Stimulated activated CD4-positive, alpha-beta T cell treated with anti-CD3 and anti-CD28 coated beads, Interleukin-15, amount 100 ng/mL, for 1 hour (primary cell): ENCODE data around the gene TOM1L2.

ENCODE experiments used
- DNase-seq, 2 donors: peaks; one replicate each; pipeline ENCODE4 v3.0.0-alpha.2; 2020; ENCODE audit warnings: low read depth in 1 of 2, low spot score in 1 of 2

TOM1L2 gene

GRCh38 chr17:17900615-17901520 lies 71.3 kb downstream of the TOM1L2 start:
- DNase-seq: no peak

- DNase-seq: no peak
Measured at GRCh38 chr17:17899486-17899885, 72.7 kb downstream of the TOM1L2 start.

DNA sequence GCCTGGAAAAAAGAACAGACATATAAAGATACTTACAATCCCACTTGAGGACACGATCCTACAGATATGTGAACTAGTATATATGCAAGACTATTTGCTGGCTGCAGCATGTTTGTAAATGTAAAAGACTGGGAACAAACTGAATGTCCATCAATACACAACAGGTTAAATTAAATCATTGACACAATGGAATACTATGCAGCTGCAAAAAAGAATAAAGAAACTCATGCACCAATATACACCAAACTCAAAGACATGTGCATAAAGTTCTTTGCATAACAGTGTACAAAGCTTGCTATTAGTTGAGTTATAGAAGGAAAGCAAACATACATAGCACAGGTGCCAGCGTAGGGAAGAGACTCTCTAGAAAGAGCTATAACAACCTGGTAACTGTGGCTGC lies 73.5 kb downstream of the TOM1L2 start:
- no peak for DNase-seq

GRCh38 chr17:17897442-17897841 lies 74.8 kb downstream of the TOM1L2 start:
- no peak for DNase-seq

DNA sequence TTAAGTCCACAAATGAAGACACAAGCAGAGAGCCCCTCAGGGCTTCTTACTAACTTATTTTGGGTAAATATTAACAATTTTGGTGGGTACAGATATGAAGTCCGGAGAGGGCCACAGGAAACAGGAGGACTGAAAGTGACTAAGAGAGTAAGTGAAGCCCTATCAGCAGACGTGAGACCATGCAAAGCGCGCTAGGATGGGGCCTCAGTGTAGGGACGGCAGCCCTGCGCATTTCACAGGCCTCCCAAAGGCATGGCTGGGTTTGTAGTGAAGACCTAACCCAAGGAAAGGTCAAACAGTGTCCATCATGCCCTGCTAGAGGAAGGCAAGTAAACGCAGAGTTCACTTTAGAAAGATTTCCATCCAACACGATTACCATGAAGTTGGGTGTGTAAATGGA lies 75.5 kb downstream of the TOM1L2 start:
- no peak for DNase-seq

- DNase-seq: no peak
Measured at GRCh38 chr17:17893801-17894644, 78.2 kb downstream of the TOM1L2 start.

GRCh38 chr17:17892731-17893130 lies 79.5 kb downstream of the TOM1L2 start:
- no peak for DNase-seq

GRCh38 chr17:17892009-17892408 lies 80.2 kb downstream of the TOM1L2 start:
- DNase-seq: no peak

GRCh38 chr17:17890773-17891759 lies 81.1 kb downstream of the TOM1L2 start:
- peak; percentile 9 to 21 for DNase-seq

GRCh38 chr17:17889922-17890321 lies 82.3 kb downstream of the TOM1L2 start:
- DNase-seq: no peak

DNA sequence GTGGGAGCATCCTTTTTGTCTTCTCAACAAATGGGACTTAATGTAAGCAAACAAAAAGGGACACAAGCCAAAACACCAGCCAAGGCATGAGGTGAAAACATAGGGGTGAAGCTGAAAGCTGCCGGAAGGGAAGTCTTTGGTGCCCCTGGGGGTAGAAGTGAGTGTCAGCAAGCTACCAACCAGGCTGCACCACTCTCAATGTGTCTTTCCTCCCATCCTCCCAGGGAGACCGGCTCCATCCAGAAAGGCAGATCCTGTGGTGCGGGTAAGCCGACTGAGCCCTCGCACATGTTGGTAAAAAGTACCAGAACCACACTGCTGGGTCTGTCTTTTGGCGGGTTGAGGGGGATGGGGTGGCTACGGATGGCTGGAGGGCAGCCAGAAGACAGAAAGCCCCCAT lies 83.4 kb downstream of the TOM1L2 start:
- no peak for DNase-seq

DNA sequence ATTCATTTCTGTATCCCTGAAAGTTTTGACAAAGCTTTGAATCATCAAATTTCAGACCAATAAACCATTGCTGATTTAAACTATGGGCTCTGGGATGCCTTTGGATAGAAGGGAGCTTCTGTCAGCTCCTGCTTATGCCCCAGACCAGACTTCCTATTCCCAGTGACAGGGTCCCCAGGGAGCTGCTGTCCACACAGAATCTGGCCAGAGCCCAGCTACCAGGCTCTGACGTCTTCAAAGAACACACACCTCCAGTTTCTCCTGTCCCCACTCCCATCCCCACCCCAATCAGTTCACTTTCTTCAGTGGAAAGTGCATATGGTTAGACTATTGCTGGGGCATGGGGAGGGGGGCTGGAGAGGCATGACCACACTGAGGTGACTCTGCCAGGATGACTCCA lies 83.8 kb downstream of the TOM1L2 start:
- DNase-seq: no peak

DNA sequence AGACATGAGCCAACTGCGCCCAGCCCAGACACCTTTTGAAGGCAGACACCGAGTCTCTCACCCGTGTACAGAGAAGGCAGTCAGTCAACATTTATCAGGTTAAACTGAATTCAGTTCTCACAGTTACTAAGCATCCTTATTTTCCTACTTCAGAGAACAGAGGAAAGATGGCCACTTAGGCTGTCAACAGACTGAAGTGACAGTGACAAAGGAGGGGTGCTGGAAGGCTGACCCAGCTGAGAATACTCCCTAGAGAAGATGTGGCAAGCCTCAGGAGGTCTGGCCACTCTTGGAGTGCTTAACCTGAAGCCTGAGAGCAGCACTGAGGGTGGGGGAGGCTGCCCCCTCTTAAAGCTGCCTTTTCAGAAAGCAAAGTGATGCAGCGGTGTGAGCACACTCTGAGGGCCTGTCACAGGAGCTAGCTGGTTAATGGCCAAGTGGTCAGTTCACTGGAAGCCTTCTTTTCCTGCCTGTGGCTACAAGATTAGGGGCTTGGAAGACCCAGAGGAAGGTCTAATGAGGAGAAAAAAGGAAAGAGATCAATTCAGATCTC lies 84.4 kb downstream of the TOM1L2 start:
- DNase-seq: no peak

GRCh38 chr17:17886726-17887125 lies 85.5 kb downstream of the TOM1L2 start:
- no peak for DNase-seq

DNA sequence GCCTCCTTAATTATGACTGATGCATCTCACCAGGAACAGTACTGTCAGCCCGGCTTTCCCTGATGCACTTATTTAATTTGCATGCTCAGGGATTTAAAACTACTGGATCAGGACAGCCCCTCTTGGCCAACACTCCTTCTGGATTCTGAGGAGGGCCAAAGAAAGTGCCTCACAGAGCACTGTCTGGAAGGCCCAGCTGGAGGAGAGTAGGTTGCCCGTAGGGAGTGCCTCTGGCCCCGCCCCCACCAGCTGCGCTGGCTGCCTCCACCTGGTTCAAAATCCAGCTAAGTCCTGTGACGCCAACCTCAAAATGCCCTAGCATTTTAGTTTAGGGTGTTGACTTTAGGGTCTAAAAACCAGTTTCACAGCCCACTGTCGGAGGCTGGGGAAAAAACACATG lies 86.0 kb downstream of the TOM1L2 start:
- DNase-seq: no peak

- DNase-seq: no peak
Measured at GRCh38 chr17:17884391-17885357, 87.5 kb downstream of the TOM1L2 start.

DNA sequence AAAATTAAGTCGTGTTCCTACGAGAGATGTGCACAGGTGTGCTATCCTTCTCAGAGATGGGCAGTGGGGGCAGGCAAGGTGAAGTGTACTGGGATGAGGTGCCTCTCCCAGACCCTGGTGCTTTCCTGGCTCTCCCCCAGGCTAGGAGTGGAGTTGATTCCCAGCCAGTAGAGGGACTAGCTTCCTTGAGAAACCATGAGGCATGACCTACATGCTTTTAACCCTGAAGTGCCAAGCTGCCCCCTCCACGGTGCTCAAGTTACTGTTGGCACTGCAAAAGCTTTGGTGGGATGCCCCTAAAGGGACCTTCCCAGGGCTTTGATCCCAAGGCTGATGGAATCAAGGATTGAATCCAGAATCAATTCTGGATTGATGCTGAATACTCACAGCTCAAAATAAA lies 88.4 kb downstream of the TOM1L2 start:
- DNase-seq: no peak

DNA sequence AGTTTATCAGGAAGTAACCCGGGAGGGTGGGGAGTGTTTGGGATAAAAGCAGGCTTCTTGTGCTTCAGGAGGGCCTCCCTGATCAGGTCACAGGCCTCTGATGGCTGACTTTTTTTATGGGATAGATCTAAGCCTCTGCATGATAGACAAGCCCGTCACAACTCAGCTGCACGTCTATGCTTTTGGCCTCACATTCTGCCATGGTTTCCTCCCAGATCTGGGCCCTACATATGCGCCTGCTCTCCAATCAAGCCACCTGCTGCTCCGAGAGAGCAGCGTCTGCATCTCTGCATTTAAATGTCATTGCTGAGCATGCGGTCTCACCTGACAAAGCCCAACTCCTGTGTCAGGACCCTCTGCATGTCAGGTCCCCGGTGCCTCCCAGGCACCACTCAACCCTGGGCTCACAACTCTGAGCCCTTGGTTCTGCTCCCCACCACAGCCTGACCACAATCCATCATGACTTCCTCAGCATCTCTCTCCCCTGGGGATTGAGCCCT lies 90.1 kb downstream of the TOM1L2 start:
- no peak for DNase-seq

DNA sequence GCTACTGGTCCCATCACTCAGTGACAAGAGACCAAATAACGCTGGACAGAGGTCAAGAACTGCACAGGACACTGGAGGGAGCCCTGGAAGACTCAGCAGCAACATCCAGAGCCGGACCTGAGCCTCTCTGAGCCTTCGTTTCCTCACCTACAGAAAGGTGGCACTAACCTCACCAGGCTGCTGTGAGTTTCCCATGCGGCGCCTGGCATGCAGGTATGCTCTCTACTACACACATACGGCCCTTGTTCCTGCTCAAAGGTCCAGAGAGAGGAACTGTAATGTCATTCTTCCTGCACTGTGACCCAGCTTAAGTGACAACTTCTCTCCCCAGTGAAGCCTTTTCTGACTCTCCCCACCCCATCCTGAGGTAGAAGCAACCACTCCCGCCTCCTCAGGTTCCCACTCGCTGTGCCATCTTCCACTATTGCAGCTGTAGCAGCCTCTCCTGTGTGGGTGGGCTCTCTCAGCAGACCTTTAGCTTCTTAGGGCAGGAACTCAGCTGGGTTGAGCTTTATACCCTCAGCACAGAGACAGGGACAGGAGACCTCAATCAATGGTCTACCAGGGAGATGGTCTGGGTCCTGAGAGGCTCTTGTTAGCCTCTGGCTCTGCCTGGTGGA lies 91.5 kb downstream of the TOM1L2 start:
- DNase-seq: no peak
